ENCODE results near the gene CCDC183. TPM values are rescaled to one million over a fixed set of nuclear protein-coding genes. Genes with fewer than 3 reads are reported as not detected.

CCDC183 gene
- 0.84 and 0.89 TPM in 2 replicates for total RNA-seq

- TF ChIP-seq CTCF (IDR thresholded peaks at IDR 0.05; ENCODE audit: insufficient read depth, low read length, poor library complexity, severe bottlenecking): no peak
- H3K4me3 ChIP-seq (ENCODE audit: low read depth, low read length): no peak within 1 kb of the TSS
- DNase-seq (ENCODE audit: low read depth): no peak
- H3K27me3 ChIP-seq (ENCODE audit: control insufficient read depth, insufficient read depth, low read length): peaks cover 33% of the 10 kb centered on the region
- H3K36me3 ChIP-seq (ENCODE audit: control insufficient read depth, insufficient read depth, low read length): no peaks in the 10 kb centered on the region
Observed at GRCh38 chr9:136796238-136796774, at the start of gene CCDC183. Gene CCDC183, plus strand, starts transcription at chr9:136796338. Its CDS starts 60 bp downstream, at chr9:136796398.

GRCh38 chr9:136746621-136747020, 49.5 kb upstream of the CCDC183 start:
- TF ChIP-seq CTCF (IDR thresholded peaks at IDR 0.05; ENCODE audit: insufficient read depth, low read length, poor library complexity, severe bottlenecking): no peak
- H3K27me3 ChIP-seq (ENCODE audit: control insufficient read depth, insufficient read depth, low read length): peaks cover 38% of the 10 kb centered on the region
- no peak for DNase-seq (ENCODE audit: low read depth)

GRCh38 chr9:136747161-136748060, 48.7 kb upstream of the CCDC183 start:
- peaks cover 33% of the 10 kb centered on the region for H3K27me3 ChIP-seq (ENCODE audit: control insufficient read depth, insufficient read depth, low read length)
- H3K36me3 ChIP-seq (ENCODE audit: control insufficient read depth, insufficient read depth, low read length): no peaks in the 10 kb centered on the region
- no peak overlapping the region for H3K4me3 ChIP-seq (ENCODE audit: low read depth, low read length)
- DNase-seq (ENCODE audit: low read depth): no peak
- no peak for TF ChIP-seq CTCF (IDR thresholded peaks at IDR 0.05; ENCODE audit: insufficient read depth, low read length, poor library complexity, severe bottlenecking)

More at GRCh38 chr9:136746621-136747020, 49.5 kb upstream of the CCDC183 start:
- no peaks in the 10 kb centered on the region for H3K36me3 ChIP-seq (ENCODE audit: control insufficient read depth, insufficient read depth, low read length)
- H3K4me3 ChIP-seq (ENCODE audit: low read depth, low read length): no peak overlapping the region

- no peaks in the 10 kb centered on the region for H3K36me3 ChIP-seq (ENCODE audit: control insufficient read depth, insufficient read depth, low read length)
- no peak for DNase-seq (ENCODE audit: low read depth)
- H3K4me3 ChIP-seq (ENCODE audit: low read depth, low read length): no peak within 1 kb of the TSS
- peaks cover 25% of the 10 kb centered on the region for H3K27me3 ChIP-seq (ENCODE audit: control insufficient read depth, insufficient read depth, low read length)
- TF ChIP-seq CTCF (IDR thresholded peaks at IDR 0.05; ENCODE audit: insufficient read depth, low read length, poor library complexity, severe bottlenecking): no peak
Observed at GRCh38 chr9:136748201-136748600, 47.9 kb upstream of the CCDC183 start, which contains the start of gene LCN6. Gene LCN6, minus strand, starts transcription at chr9:136748525. Its CDS starts 42 bp downstream, at chr9:136748483.

- no peak for DNase-seq (ENCODE audit: low read depth)
- peaks cover 18% of the 10 kb centered on the region for H3K27me3 ChIP-seq (ENCODE audit: control insufficient read depth, insufficient read depth, low read length)
- H3K4me3 ChIP-seq (ENCODE audit: low read depth, low read length): no peak overlapping the region
- H3K36me3 ChIP-seq (ENCODE audit: control insufficient read depth, insufficient read depth, low read length): no peaks in the 10 kb centered on the region
- TF ChIP-seq CTCF (IDR thresholded peaks at IDR 0.05; ENCODE audit: insufficient read depth, low read length, poor library complexity, severe bottlenecking): no peak
Observed at GRCh38 chr9:136748666-136749611, 47.2 kb upstream of the CCDC183 start.
